Activated naive CD8-positive, alpha-beta T cell treated with anti-CD3 and anti-CD28 coated beads, Interleukin-2, amount 50 U/mL, for 24 hours (primary cell): Measurements from ENCODE around the gene ACP3.

Experiments used
- ATAC-seq: fragments of 150-1000 bp; cut with Tn5 transposase; one replicate; pipeline ENCODE4 v1.10.0; 2021
- DNase-seq: peaks from one replicate; pipeline ENCODE4 v3.0.0; 2021
- H3K27ac Mint-ChIP-seq: one replicate; pipeline ENCODE4 v1.8.0; 2021; ENCODE audit warnings: mild to moderate bottlenecking, mixed read lengths
- H3K27me3 Mint-ChIP-seq: one replicate; pipeline ENCODE4 v1.8.0; 2021; ENCODE audit warnings: mixed read lengths
- H3K36me3 Mint-ChIP-seq: one replicate; pipeline ENCODE4 v1.8.0; 2021; ENCODE audit warnings: low read depth, mixed read lengths
- H3K4me1 Mint-ChIP-seq: one replicate; pipeline ENCODE4 v1.8.0; 2021; ENCODE audit warnings: mixed read lengths
- H3K4me3 Mint-ChIP-seq: one replicate; pipeline ENCODE4 v1.8.0; 2021; ENCODE audit warnings: mild to moderate bottlenecking, moderate library complexity, mixed read lengths
- H3K9me3 Mint-ChIP-seq: one replicate; pipeline ENCODE4 v1.8.0; 2021; ENCODE audit warnings: mixed read lengths

The ACP3 gene, protein sequence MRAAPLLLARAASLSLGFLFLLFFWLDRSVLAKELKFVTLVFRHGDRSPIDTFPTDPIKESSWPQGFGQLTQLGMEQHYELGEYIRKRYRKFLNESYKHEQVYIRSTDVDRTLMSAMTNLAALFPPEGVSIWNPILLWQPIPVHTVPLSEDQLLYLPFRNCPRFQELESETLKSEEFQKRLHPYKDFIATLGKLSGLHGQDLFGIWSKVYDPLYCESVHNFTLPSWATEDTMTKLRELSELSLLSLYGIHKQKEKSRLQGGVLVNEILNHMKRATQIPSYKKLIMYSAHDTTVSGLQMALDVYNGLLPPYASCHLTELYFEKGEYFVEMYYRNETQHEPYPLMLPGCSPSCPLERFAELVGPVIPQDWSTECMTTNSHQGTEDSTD

DNA sequence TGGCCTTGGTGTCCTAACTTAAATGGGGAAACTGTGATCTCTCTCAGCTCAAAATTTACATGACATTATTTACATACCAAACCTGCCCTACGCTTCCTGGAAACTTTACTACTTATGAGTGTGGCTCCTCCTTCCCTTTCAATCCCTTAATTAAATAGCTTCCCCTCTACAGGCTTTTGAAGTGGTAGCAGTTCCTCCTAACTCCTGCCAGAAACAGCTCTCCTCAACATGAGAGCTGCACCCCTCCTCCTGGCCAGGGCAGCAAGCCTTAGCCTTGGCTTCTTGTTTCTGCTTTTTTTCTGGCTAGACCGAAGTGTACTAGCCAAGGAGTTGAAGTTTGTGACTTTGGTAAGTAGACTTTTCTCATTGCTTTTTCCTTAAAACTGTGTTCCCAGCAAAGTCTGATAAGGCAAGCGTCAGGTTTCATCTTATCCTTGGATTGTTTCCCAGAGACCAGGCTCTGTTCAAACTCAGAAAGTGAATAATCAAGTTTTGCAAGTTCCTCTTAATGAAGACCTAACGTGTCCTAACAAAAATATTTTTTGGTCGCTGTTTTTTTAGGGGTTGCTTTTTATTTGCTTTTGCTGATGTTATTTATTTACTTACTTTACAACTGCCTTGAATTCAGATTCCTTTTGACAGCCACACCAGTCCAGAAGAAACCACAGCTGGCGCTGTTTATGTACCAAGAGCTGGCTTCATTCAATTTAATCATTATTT, at the start of gene ACP3:
Gene ACP3, plus strand, starts transcription at position 179 of the 720 bp plus-strand sequence. Its CDS starts 50 bp downstream, at position 229.
- ATAC-seq (no peak), DNase-seq (no peak)
- Mint-ChIP-seq H3K27me3 (peaks cover 17% of the 10 kb centered on the region), H3K4me1 (peaks cover 2% of the 10 kb centered on the region), H3K4me3 (no peak within 1 kb of the TSS), H3K36me3 (no peaks in the 10 kb centered on the region), H3K27ac (no peak within 1 kb of the TSS), H3K9me3 (no peaks in the 10 kb centered on the region)

DNA sequence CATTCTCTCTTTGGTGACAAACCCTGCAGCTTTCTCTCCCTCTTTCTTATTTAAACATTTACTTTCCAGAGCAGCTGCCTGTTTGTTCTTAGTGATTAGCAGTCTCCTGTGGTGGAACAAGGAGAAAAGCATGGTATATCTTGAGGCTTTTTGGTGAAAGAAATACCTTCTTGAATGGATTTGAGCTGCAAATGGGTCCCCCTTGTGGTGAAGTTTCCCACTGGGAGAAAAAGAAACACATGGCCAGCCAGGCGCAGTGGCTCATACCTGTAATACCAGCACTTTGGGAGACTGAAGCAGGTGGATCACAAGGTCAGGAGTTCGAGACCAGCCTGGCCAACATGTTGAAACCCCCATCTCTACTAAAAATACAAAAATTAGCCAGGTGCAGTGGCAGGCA, 48.3 kb upstream of the ACP3 start:
- DNase-seq: no peak

DNA sequence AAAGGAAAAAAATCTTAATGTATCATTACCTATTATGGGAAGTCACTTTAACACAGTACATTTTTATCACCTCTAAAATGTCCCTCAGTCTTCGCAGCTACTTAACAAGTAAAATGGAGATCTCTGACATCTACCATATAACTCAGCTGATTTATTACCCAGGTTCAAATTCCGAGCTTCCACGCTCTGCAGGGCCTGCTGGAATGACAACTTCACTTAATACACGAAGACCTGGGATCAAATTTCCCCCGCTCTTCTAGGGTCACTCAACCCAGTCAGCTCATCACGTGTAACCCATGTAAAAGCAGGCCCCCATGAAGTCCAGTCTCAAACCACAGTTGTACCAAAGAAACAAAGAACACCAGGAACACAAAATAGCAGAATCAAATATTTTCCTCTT, 44.2 kb upstream of the ACP3 start:
- no peak overlapping the region for H3K27ac Mint-ChIP-seq
- no peaks in the 10 kb centered on the region for H3K4me1 Mint-ChIP-seq
- DNase-seq: no peak
- no peaks in the 10 kb centered on the region for H3K27me3 Mint-ChIP-seq
- H3K36me3 Mint-ChIP-seq: no peaks in the 10 kb centered on the region
- no peak for ATAC-seq
- H3K9me3 Mint-ChIP-seq: peaks cover 14% of the 10 kb centered on the region
- H3K4me3 Mint-ChIP-seq: no peak overlapping the region

More for the DNA sequence above, 48.3 kb upstream of the ACP3 start:
- Mint-ChIP-seq H3K4me1 (no peaks in the 10 kb centered on the region), H3K27me3 (no peaks in the 10 kb centered on the region), H3K36me3 (no peaks in the 10 kb centered on the region), H3K27ac (no peak overlapping the region), H3K9me3 (no peaks in the 10 kb centered on the region), H3K4me3 (no peak overlapping the region)
- no peak for ATAC-seq

DNA sequence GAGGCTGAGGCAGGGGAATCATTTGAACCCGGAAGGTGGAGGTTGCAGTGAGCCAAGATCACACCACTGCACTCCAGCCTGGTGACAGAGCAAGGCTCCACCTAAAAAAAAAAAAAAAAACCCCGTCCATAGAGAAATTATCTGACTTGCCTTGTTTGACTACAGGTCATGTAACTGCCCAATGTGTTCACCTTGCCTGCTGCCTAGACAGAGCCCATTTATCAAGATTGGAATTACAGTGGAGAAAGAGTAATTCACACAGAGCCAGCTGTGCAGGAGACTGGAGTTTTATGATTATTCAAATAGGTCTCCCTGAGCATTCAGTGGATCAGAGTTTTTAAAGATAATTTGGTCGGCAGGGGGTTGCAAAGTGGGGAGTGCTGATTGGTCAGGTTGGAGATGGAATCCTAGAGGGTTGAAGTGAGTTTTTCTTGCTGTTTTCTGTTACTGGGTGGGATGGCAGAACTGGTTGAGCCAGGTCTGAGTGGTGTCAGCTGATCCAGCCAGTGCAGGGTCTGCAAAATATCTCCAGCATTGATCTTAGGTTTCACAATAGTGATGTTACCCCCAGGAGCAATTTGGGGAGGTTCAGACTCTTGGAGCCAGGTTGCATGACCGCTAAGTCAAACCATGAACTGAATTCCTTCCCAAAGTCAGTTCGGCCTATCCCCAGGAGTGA, 40.8 kb upstream of the ACP3 start:
- H3K36me3 Mint-ChIP-seq: no peaks in the 10 kb centered on the region
- H3K4me1 Mint-ChIP-seq: no peaks in the 10 kb centered on the region
- DNase-seq (no peak), ATAC-seq (no peak)
- H3K27me3 Mint-ChIP-seq: no peaks in the 10 kb centered on the region
- H3K4me3 Mint-ChIP-seq: no peak overlapping the region
- peaks cover 14% of the 10 kb centered on the region for H3K9me3 Mint-ChIP-seq
- H3K27ac Mint-ChIP-seq: no peak overlapping the region

DNA sequence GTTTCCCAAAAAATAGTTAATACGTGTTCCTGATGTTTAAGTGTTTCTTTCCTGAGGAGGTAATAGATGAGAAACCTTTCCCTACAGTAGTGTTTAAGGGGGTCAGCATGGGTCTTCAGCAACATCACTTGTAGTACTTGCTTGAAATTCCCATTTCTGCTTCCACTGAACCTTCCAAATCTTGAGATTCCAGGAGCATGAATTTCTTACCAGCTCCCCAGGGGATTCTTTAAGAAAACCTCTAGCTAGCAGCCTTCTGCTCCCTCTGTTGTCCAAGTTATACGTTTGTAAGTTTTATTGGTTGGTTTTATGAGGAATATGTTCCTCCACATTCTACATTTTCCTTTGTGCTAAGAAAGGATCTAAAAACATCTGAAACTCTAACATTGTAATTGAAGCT, 38.2 kb upstream of the ACP3 start:
- H3K4me3 Mint-ChIP-seq: no peak overlapping the region
- DNase-seq (no peak), ATAC-seq (no peak)
- H3K27me3 Mint-ChIP-seq: peaks cover 5% of the 10 kb centered on the region
- H3K9me3 Mint-ChIP-seq: peaks cover 14% of the 10 kb centered on the region
- no peak overlapping the region for H3K27ac Mint-ChIP-seq
- no peaks in the 10 kb centered on the region for H3K36me3 Mint-ChIP-seq
- H3K4me1 Mint-ChIP-seq: no peaks in the 10 kb centered on the region

DNA sequence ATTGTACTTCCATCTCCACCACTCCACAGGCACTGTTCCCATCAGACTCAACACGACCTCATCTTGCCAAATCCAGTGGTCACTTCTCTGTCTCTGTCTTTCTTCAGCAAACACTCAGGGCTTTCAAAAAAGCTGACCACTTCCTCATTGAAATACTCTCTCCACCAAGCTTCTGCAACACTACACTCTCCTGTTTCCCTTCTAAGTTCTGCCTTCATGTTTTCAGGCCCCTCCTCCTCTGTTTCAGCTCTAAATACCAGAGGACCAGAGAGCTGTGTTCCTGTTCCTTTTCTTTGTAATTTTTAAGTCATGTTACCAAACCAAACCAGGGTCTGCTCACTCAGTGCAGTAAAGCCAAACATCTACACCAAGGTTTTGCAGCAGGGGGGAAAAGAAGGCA, 33.8 kb upstream of the ACP3 start:
- DNase-seq (no peak), ATAC-seq (no peak)
- no peak overlapping the region for H3K4me3 Mint-ChIP-seq
- H3K9me3 Mint-ChIP-seq: no peaks in the 10 kb centered on the region
- no peak overlapping the region for H3K27ac Mint-ChIP-seq
- H3K4me1 Mint-ChIP-seq: no peaks in the 10 kb centered on the region
- no peaks in the 10 kb centered on the region for H3K36me3 Mint-ChIP-seq
- peaks cover 13% of the 10 kb centered on the region for H3K27me3 Mint-ChIP-seq

DNA sequence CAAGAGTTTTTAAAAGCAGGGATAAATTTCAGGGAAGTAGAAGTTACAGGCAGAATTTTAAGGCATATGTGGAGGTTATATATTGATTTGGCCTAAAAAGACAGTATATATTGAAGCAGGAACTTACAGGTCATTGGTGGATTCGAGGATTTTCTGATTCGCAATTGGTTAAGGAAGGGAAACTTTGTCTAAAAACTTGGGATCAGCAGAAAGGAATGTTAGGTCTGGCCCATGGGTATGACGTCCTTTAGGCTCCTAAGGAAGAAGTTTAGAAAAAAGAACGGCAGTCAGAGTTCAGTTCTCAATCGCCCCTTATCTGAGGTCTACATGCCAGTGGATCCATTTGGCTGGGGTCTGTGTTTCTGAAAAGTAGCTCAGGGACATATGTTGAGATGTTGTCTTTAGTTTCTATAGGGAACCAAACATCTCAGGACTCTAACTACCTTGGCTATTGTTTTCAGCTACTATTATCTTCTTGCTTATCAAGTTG, 33.2 kb upstream of the ACP3 start:
- Mint-ChIP-seq H3K4me1 (no peaks in the 10 kb centered on the region), H3K9me3 (no peaks in the 10 kb centered on the region), H3K4me3 (no peak overlapping the region), H3K36me3 (no peaks in the 10 kb centered on the region), H3K27me3 (peaks cover 13% of the 10 kb centered on the region), H3K27ac (no peak overlapping the region)
- DNase-seq (no peak), ATAC-seq (no peak)

DNA sequence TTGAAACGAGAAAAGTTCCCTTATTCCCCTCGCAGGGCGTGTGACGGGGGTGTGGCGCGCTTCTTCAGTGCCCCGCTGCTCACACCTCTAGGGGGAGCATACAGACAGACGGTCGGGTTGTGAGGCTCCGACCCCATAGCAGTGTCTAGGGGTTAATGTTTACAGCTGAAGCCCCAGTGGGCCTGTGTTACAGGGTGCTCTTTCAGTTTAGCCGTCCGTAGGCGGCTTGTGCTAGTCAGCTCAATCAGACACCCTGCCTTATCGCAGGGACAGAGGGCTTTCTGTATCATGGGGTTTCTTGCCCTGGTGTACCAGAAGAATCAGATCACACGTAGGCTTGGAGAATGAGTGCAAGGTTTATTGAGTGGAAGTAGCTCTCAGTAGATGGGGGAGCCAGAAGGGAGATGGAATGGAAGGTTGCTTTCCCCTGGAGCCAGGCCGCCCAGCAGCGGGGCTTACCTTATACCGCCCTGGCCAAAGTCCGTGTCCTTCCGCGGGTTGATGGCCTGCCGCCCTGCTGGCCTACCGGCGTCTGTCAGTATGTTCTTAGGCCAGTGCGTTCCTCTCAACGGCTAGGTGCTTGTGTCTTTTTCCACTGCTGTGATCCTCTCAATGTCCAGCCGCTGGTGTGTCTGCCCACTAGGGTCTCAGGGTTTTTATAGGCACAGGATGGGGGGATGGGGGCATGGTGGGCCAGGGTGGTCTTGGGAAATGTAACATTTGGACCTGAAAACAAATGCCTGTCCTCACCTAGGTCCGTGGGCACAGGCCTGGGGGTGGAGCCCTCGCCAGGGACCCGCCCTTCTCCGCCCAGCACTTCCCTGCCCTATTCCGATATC, 32.2 kb upstream of the ACP3 start:
- H3K27me3 Mint-ChIP-seq: peaks cover 13% of the 10 kb centered on the region
- H3K27ac Mint-ChIP-seq: no peak overlapping the region
- no peaks in the 10 kb centered on the region for H3K4me1 Mint-ChIP-seq
- no peak for DNase-seq
- ATAC-seq: no peak
- no peaks in the 10 kb centered on the region for H3K9me3 Mint-ChIP-seq
- H3K4me3 Mint-ChIP-seq: no peak overlapping the region
- no peaks in the 10 kb centered on the region for H3K36me3 Mint-ChIP-seq

DNA sequence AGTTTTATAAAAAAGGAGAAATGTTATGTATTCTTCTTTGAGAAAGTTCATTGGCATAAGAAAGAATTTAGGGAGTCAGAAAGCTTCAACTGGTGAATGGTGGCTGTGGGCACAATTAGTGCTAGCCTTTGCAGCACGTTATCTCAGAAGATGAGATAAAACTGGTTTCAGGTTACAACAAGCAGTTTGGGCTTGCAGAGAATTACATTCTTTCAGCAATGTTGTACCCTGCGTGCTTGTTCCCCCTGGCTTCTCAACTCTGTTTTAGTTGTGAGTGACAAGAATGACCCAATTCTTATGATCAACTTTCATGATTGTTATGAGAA, 31.6 kb upstream of the ACP3 start:
- ATAC-seq: no peak
- peaks cover 13% of the 10 kb centered on the region for H3K27me3 Mint-ChIP-seq
- no peak for DNase-seq
- H3K4me1 Mint-ChIP-seq: no peaks in the 10 kb centered on the region
- no peak overlapping the region for H3K4me3 Mint-ChIP-seq
- no peaks in the 10 kb centered on the region for H3K9me3 Mint-ChIP-seq
- no peak overlapping the region for H3K27ac Mint-ChIP-seq
- H3K36me3 Mint-ChIP-seq: no peaks in the 10 kb centered on the region

DNA sequence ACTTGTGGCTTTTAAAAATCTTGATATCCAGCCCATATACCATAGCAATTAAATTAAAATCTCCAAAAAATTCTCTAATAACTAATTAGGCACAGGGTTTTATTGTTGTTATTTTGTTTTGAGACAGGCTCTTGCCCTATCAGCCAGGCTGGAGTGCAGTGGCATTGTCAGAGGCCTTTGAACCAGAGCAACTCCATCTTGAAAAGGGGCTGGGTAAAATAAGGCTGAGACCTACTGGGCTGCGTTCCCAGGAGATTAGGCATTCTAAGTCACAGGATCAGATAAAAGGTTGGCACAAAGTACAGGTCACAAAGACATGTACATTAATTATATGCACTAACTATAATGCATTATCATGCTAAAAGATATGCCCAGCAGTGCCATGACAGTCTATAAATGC, 31.2 kb upstream of the ACP3 start:
- no peak for DNase-seq
- no peak for ATAC-seq
- Mint-ChIP-seq H3K4me1 (no peaks in the 10 kb centered on the region), H3K27me3 (peaks cover 13% of the 10 kb centered on the region), H3K36me3 (no peaks in the 10 kb centered on the region), H3K4me3 (no peak overlapping the region), H3K27ac (no peak overlapping the region), H3K9me3 (no peaks in the 10 kb centered on the region)

DNA sequence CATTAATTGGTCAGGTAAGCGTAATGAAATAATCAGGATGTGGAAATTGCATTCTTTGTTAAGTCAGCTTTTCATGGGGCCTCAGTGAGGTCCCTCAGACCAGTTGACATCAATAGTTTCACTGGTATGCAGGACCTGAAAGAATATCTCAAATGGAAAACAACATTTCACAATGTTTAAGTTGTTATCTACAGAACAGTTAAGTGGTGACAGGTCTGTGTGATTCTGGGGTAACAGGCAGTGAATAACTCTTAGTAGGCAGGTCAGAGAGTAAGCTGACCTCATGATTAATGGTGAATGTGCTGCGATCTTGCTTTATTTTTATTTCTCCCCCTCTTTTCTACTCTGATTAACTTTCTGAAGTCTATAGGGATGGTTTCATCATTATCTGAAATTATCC, 28.9 kb upstream of the ACP3 start:
- Mint-ChIP-seq H3K4me1 (no peaks in the 10 kb centered on the region), H3K9me3 (no peaks in the 10 kb centered on the region), H3K4me3 (no peak overlapping the region), H3K27me3 (peaks cover 10% of the 10 kb centered on the region), H3K36me3 (no peaks in the 10 kb centered on the region), H3K27ac (no peak overlapping the region)
- DNase-seq (no peak), ATAC-seq (no peak)

DNA sequence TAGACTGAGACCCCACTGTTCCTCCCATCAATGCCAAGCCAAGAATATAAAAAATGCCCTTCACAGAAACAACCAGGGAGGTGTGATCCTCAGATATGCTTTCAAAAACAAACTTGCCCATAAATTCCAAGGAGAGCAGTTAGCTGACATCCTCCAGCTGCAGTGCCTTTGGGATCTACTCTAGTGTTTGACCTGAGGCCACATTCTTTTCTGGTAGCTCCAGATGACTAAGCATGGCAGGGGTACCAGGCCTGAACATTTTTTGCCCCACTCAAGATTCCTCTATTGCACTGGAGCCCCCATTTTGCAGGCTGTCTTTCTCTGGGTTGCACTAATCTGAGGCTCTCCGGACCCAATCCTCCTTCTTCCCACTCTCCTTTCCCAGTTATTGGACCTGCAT, 27.9 kb upstream of the ACP3 start:
- Mint-ChIP-seq H3K36me3 (no peaks in the 10 kb centered on the region), H3K27ac (no peak overlapping the region), H3K4me1 (no peaks in the 10 kb centered on the region), H3K9me3 (no peaks in the 10 kb centered on the region), H3K4me3 (no peak overlapping the region), H3K27me3 (peaks cover 8% of the 10 kb centered on the region)
- ATAC-seq (no peak), DNase-seq (no peak)

DNA sequence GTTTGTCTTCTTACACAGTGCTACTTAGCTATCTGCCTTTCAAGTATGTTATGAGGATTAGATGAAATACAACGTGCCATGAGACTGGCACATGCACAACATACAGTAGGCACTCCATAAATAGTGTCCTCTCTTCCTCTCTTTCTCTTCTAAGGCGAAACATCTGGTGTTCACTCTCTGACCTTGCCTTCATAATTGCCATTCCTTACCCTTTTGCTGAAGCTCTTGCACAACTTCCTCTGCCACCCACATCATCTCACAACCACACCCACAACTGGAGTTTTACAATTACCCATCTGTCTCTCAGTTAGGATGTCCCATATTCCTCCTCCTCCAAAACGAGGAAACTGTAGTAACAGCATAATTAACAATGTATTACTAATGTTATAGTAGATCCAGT, 26.4 kb upstream of the ACP3 start:
- H3K27me3 Mint-ChIP-seq: peaks cover 8% of the 10 kb centered on the region
- peaks cover 3% of the 10 kb centered on the region for H3K9me3 Mint-ChIP-seq
- ATAC-seq: no peak

DNA sequence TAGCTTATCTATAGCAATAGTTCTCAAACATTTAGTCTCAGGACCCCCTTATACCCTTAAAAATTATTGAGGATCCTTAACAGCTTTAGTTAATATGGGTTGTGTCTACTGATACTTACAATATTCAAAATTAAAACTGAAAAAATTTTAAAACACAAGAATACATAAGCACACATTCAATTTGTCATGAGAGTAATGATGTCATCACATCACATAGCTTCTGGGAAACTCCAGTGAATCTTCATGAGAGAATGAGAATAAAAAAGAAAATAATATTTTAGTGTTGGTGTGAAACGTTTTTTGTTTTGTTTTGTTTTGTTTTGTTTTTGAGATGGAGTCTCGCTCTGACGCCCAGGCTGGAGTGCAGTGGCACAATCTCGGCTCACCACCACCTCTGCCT, 25.2 kb upstream of the ACP3 start:
- ATAC-seq: no peak
- no peak overlapping the region for H3K27ac Mint-ChIP-seq

More for the DNA sequence above, 26.4 kb upstream of the ACP3 start:
- no peaks in the 10 kb centered on the region for H3K4me1 Mint-ChIP-seq
- H3K36me3 Mint-ChIP-seq: no peaks in the 10 kb centered on the region
- H3K27ac Mint-ChIP-seq: no peak overlapping the region
- no peak overlapping the region for H3K4me3 Mint-ChIP-seq
- no peak for DNase-seq

More for the DNA sequence above, 25.2 kb upstream of the ACP3 start:
- peaks cover 10% of the 10 kb centered on the region for H3K9me3 Mint-ChIP-seq
- H3K36me3 Mint-ChIP-seq: no peaks in the 10 kb centered on the region
- H3K4me3 Mint-ChIP-seq: no peak overlapping the region
- H3K4me1 Mint-ChIP-seq: no peaks in the 10 kb centered on the region
- DNase-seq: no peak
- H3K27me3 Mint-ChIP-seq: peaks cover 8% of the 10 kb centered on the region
